CD4-positive, alpha-beta memory T cell (primary cell): Measurements from ENCODE around the gene DIP2A. TPM values are rescaled to one million over a fixed set of nuclear protein-coding genes. Genes with fewer than 3 reads are reported as not detected.

ENCODE experiments used
- CTCF ChIA-PET: fragments of 350-600 bp; sonication (Branson Sonifier 250); formaldehyde crosslinking; loops from one replicate; lab custom pipeline; 2021; ENCODE audit warnings: inconsistent platforms; ENCODE audit not compliant: partially characterized antibody; lab: Charles Lee
- POLR2A ChIA-PET: fragments of 350-600 bp; sonication (Branson Sonifier 250); formaldehyde crosslinking; loops from one replicate; lab custom pipeline; 2021; ENCODE audit not compliant: partially characterized antibody; lab: Charles Lee
- DNase-seq, 5 donors: peaks; one replicate each; pipeline versions ENCODE4 v3.0.0 to v3.0.0-alpha.2; 2020 to 2022; ENCODE audit warnings: mixed read lengths in 1 of 5
- H3K27ac ChIP-seq: one replicate; pipeline ENCODE4 v1.7.0; 2013; ENCODE audit warnings: low read depth, low read length
- H3K27me3 ChIP-seq: 2 replicates; pipeline ENCODE4 v1.7.0; 2013; ENCODE audit warnings: mild to moderate bottlenecking, low read length, moderate library complexity; ENCODE audit not compliant: insufficient read depth
- H3K36me3 ChIP-seq: 2 replicates; pipeline ENCODE4 v1.7.0; 2013; ENCODE audit warnings: mild to moderate bottlenecking, low read length, moderate library complexity; ENCODE audit not compliant: insufficient read depth
- H3K4me1 ChIP-seq: 2 replicates; pipeline ENCODE4 v1.7.0; 2013; ENCODE audit warnings: mild to moderate bottlenecking, low read length, moderate library complexity; ENCODE audit not compliant: insufficient read depth
- H3K4me3 ChIP-seq, 2 donors: one replicate each; pipeline ENCODE4 v1.7.0; 2013; ENCODE audit warnings: low read length in 2 of 2, mild to moderate bottlenecking in 1 of 2
- H3K9me3 ChIP-seq, 2 donors: one replicate each; pipeline ENCODE4 v1.7.0; 2013; ENCODE audit warnings: low read length in 2 of 2, control low read depth in 1 of 2; ENCODE audit not compliant: control insufficient read depth in 1 of 2
- H3K27ac Mint-ChIP-seq, 7 donors: one replicate each; pipeline ENCODE4 v1.8.0; 2020 to 2021; ENCODE audit warnings: mixed read lengths in 7 of 7, mild to moderate bottlenecking in 6 of 7, inconsistent platforms in 3 of 7, moderate library complexity in 3 of 7
- H3K27me3 Mint-ChIP-seq, 2 donors: one replicate each; pipeline ENCODE4 v1.8.0; 2020 to 2021; ENCODE audit warnings: mixed read lengths in 2 of 2
- H3K36me3 Mint-ChIP-seq, 2 donors: one replicate each; pipeline ENCODE4 v1.8.0; 2020 to 2021; ENCODE audit warnings: mixed read lengths in 2 of 2, inconsistent platforms in 1 of 2, mild to moderate bottlenecking in 1 of 2
- H3K4me1 Mint-ChIP-seq, 4 donors: one replicate each; pipeline ENCODE4 v1.8.0; 2020 to 2021; ENCODE audit warnings: mixed read lengths in 4 of 4, mild to moderate bottlenecking in 1 of 4
- H3K4me3 Mint-ChIP-seq, 8 donors: one replicate each; pipeline ENCODE4 v1.8.0; 2020 to 2021; ENCODE audit warnings: mixed read lengths in 8 of 8, mild to moderate bottlenecking in 7 of 8, moderate library complexity in 6 of 8, inconsistent platforms in 3 of 8
- H3K9me3 Mint-ChIP-seq, 8 donors: one replicate each; pipeline ENCODE4 v1.8.0; 2020 to 2021; ENCODE audit warnings: mixed read lengths in 8 of 8, mild to moderate bottlenecking in 5 of 8, inconsistent platforms in 3 of 8, moderate library complexity in 1 of 8
- intact Hi-C: fragments of 100-400 bp; cut with micrococcal nuclease; formaldehyde crosslinking; loops from one replicate; pipeline ENCODE4 v1.15.1; 2023
- polyA plus RNA-seq, 2 donors: library from polyadenylated mRNA; unstranded; fragments of 300-500 nt; fragmentation: Illumina TruSeq; gene quantifications; one replicate each; pipeline ENCODE4 v1.2.3, GENCODE V29; 2021
- total RNA-seq, 2 experiments: library from RNA; stranded (reverse); gene quantifications; one replicate each; pipeline ENCODE4 v1.2.3, GENCODE V29; 2021

DIP2A gene
- total and polyA plus RNA-seq, 4 experiments from 2014 or later, result 14.1 to 95.9 (median 56.2) TPM

DNA sequence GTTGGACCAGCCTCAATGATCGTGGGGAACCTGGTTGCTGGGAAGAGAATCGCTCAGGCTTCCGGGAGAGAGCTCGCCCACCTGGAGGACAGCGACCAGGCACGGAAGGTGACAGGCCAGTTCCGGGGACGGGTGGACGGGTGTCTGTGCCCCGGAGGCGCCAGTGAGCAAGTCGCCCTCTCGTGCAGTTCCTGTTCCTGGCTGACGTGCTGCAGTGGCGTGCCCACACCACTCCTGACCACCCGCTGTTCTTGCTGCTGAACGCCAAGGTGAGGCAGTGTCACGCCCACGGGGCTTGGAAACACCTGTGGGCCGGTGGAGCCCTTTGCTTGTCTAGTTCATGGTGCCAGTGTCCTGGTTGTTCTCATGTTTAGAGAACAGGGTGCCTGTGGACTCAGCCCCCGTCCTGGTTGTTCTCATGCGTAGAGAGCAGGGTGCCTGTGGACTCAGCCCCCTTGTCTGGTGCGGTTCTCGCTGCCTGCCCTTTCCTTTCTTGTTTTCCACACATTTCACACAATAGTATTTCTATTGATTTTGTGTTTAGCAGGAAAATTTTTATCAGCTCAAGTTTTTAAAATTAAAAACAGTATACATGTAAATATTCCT lies 93.0 kb downstream of the DIP2A start:
- H3K36me3 ChIP-seq, result peaks cover 18% of the 10 kb centered on the region
- ChIA-PET POLR2A (interaction anchor here (0.7 to 8.3 kb wide), 21 partner anchors 9 to 326 kb away, joined by 3 to 105 read pairs (median 5); partner anchors contain the start of genes DIP2A, PRMT2 and S100B), CTCF (interaction anchor here (0.7 to 2.4 kb wide), 14 partner anchors 7 to 94 kb away, joined by 3 to 13 read pairs (median 4); partner anchors contain the start of gene PRMT2)
- H3K4me1 Mint-ChIP-seq, result peaks cover 44 to 82% (median 53%) of the 10 kb centered on the region in 4 donors
- peak overlapping the region; percentile 54 to 87 (median 74) for H3K4me3 Mint-ChIP-seq
- no peaks in the 10 kb centered on the region for H3K9me3 ChIP-seq
- peak overlapping the region; percentile 91 to 99 (median 98) for H3K27ac Mint-ChIP-seq
- H3K9me3 Mint-ChIP-seq, result no peaks in the 10 kb centered on the region
- peaks cover 39 to 45% of the 10 kb centered on the region in 2 donors for H3K36me3 Mint-ChIP-seq
- peak overlapping the region in 1 of 2 donors; percentile 27 for H3K4me3 ChIP-seq
- no peaks in the 10 kb centered on the region for H3K27me3 ChIP-seq
- no peaks in the 10 kb centered on the region for H3K27me3 Mint-ChIP-seq
- peak in 4 of 5 donors; percentile 20 to 47 (median 28) for DNase-seq
- intact Hi-C loops, result no loop called here
- peak overlapping the region; percentile 58 for H3K27ac ChIP-seq
- H3K4me1 ChIP-seq, result peaks cover 60% of the 10 kb centered on the region

GRCh38 chr21:46552274-46552673 lies 93.6 kb downstream of the DIP2A start:
- peaks cover 44 to 87% (median 53%) of the 10 kb centered on the region in 4 donors for H3K4me1 Mint-ChIP-seq
- H3K9me3 Mint-ChIP-seq, result no peaks in the 10 kb centered on the region
- H3K27ac Mint-ChIP-seq, result peak overlapping the region; percentile 91 to 99 (median 98)
- CTCF ChIA-PET, result interaction anchor here (1.2 to 2.4 kb wide), 8 partner anchors 11 to 95 kb away, joined by 3 to 13 read pairs (median 5); partner anchors contain the start of gene PRMT2
- intact Hi-C loops, result no loop called here
- no peaks in the 10 kb centered on the region for H3K27me3 Mint-ChIP-seq
- DNase-seq, result peak in 4 of 5 donors; percentile 43 to 51 (median 48)
- peak overlapping the region; percentile 58 to 87 (median 71) for H3K4me3 Mint-ChIP-seq
- peaks cover 18% of the 10 kb centered on the region for H3K36me3 ChIP-seq
- peaks cover 60% of the 10 kb centered on the region for H3K4me1 ChIP-seq
- H3K4me3 ChIP-seq, result peak overlapping the region; percentile 6 to 12
- POLR2A ChIA-PET, result interaction anchor here (0.7 to 8.3 kb wide), 17 partner anchors 8 to 327 kb away, joined by 3 to 105 read pairs (median 5); partner anchors contain the start of genes DIP2A, PRMT2 and S100B
- peaks cover 40 to 45% of the 10 kb centered on the region in 2 donors for H3K36me3 Mint-ChIP-seq
- no peaks in the 10 kb centered on the region for H3K9me3 ChIP-seq
- no peaks in the 10 kb centered on the region for H3K27me3 ChIP-seq
- peak overlapping the region; percentile 58 for H3K27ac ChIP-seq

DNA sequence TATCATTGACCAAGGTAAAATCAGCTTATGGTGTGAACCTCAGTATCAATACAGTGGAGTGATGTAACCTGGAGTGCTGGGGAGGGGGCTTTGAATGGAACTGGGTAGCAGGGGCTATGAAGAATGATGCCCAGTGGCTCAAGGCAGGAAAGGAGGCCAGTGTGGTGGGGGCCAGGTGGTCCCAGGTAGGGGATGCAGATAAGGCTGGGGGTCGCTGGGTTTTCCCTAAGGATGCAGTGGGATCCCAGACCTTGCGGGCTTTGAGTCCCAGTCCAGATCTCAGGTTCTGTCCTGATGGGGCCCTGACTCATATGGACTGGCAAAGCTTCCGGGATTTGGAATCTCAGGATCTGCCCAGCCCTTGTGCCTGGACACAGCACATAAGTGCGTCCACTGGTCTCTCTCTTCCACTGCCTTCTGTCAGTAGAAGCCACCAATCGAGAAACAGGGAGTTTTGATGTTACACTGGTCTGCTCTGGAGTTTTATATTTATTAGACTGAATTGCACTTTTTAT lies 94.2 kb downstream of the DIP2A start:
- Mint-ChIP-seq H3K4me3 (peak overlapping the region in 7 of 8 donors; percentile 58 to 87 (median 69)), H3K4me1 (peaks cover 42 to 91% (median 52%) of the 10 kb centered on the region in 4 donors), H3K27ac (peak overlapping the region; percentile 91 to 99 (median 98)), H3K27me3 (no peaks in the 10 kb centered on the region), H3K36me3 (peaks cover 37 to 41% of the 10 kb centered on the region in 2 donors), H3K9me3 (no peaks in the 10 kb centered on the region)
- H3K4me3 ChIP-seq, result peak overlapping the region; percentile 6 to 12
- no peak for DNase-seq
- no peaks in the 10 kb centered on the region for H3K27me3 ChIP-seq
- no peaks in the 10 kb centered on the region for H3K9me3 ChIP-seq
- POLR2A ChIA-PET, result interaction anchor here (0.7 to 8.3 kb wide), 14 partner anchors 8 to 328 kb away, joined by 3 to 105 read pairs (median 5); partner anchors contain the start of genes DIP2A, PRMT2 and S100B
- H3K4me1 ChIP-seq, result peaks cover 66% of the 10 kb centered on the region
- H3K27ac ChIP-seq, result peak overlapping the region; percentile 58
- CTCF ChIA-PET, result interaction anchor here (1.2 to 2.4 kb wide), 8 partner anchors 12 to 96 kb away, joined by 3 to 13 read pairs (median 5); partner anchors contain the start of gene PRMT2
- H3K36me3 ChIP-seq, result peaks cover 20% of the 10 kb centered on the region
- intact Hi-C loops, result no loop called here

DNA sequence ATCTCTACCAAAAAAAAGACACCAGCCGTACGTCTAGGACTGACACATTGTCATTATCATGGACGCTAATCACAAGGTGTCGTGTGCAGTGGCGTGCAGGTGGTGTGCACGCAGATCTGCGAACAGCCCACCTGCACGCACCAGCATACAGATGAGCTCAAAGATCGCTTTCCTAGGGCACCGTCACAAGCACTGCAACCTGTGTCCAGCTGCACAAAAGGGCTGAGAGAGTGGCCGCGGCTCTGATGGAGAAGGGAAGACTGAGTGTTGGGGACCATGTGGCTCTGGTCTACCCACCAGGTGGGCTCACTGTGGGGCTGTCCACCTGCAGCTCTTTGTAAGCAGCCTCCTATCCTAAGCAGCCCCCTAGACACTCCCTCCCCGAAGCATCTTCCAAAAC lies 95.3 kb downstream of the DIP2A start:
- Mint-ChIP-seq H3K4me1 (peaks cover 35 to 91% (median 47%) of the 10 kb centered on the region in 4 donors), H3K4me3 (peak overlapping the region in 2 of 8 donors; percentile 17 to 43), H3K27me3 (no peaks in the 10 kb centered on the region), H3K27ac (peak overlapping the region; percentile 57 to 99 (median 91)), H3K36me3 (peaks cover 34 to 35% of the 10 kb centered on the region in 2 donors), H3K9me3 (no peaks in the 10 kb centered on the region)
- intact Hi-C loops, result no loop called here
- H3K27me3 ChIP-seq, result no peaks in the 10 kb centered on the region
- H3K9me3 ChIP-seq, result no peaks in the 10 kb centered on the region
- peaks cover 67% of the 10 kb centered on the region for H3K4me1 ChIP-seq
- DNase-seq, result no peak
- ChIA-PET POLR2A (interaction anchor here (0.6 to 8.3 kb wide), 2 partner anchors 81 to 100 kb away, joined by 3 to 105 read pairs; partner anchors contain the start of gene PRMT2), CTCF (no interaction called here)
- peaks cover 20% of the 10 kb centered on the region for H3K36me3 ChIP-seq
- no peak overlapping the region for H3K27ac ChIP-seq
- H3K4me3 ChIP-seq, result no peak overlapping the region

- no peaks in the 10 kb centered on the region for H3K27me3 Mint-ChIP-seq
- Histone ChIP-seq H3K27me3 (no peaks in the 10 kb centered on the region), H3K9me3 (no peaks in the 10 kb centered on the region), H3K36me3 (peaks cover 20% of the 10 kb centered on the region), H3K4me1 (peaks cover 68% of the 10 kb centered on the region), H3K4me3 (no peak overlapping the region), H3K27ac (no peak overlapping the region)
- H3K4me3 Mint-ChIP-seq, result no peak overlapping the region
- no peaks in the 10 kb centered on the region for H3K9me3 Mint-ChIP-seq
- CTCF ChIA-PET, result no interaction called here
- H3K4me1 Mint-ChIP-seq, result peaks cover 38 to 91% (median 50%) of the 10 kb centered on the region in 4 donors
- H3K27ac Mint-ChIP-seq, result peak overlapping the region in 6 of 7 donors; percentile 57 to 99 (median 94)
- intact Hi-C loops, result no loop called here
- no peak for DNase-seq
- POLR2A ChIA-PET, result interaction anchor here (0.6 to 8.3 kb wide), 2 partner anchors 81 to 99 kb away, joined by 3 to 105 read pairs; partner anchors contain the start of gene PRMT2
- peaks cover 37 to 41% of the 10 kb centered on the region in 2 donors for H3K36me3 Mint-ChIP-seq
These were observed 95.9 kb downstream of the DIP2A start for GRCh38 chr21:46554431-46555224.

GRCh38 chr21:46555225-46555617 lies 96.5 kb downstream of the DIP2A start:
- Histone ChIP-seq H3K4me1 (peaks cover 68% of the 10 kb centered on the region), H3K9me3 (no peaks in the 10 kb centered on the region), H3K27ac (no peak overlapping the region), H3K36me3 (peaks cover 20% of the 10 kb centered on the region), H3K4me3 (no peak overlapping the region), H3K27me3 (no peaks in the 10 kb centered on the region)
- Mint-ChIP-seq H3K27ac (peak overlapping the region in 5 of 7 donors; percentile 6 to 74 (median 51)), H3K36me3 (peaks cover 39 to 45% of the 10 kb centered on the region in 2 donors), H3K27me3 (no peaks in the 10 kb centered on the region), H3K4me3 (no peak overlapping the region), H3K4me1 (peaks cover 41 to 91% (median 52%) of the 10 kb centered on the region in 4 donors), H3K9me3 (no peaks in the 10 kb centered on the region)
- POLR2A ChIA-PET, result interaction anchor here (8.3 kb wide), 1 partner anchor 80 kb away, joined by 105 read pairs; the partner anchor contains the start of gene PRMT2
- intact Hi-C loops, result no loop called here
- CTCF ChIA-PET, result no interaction called here
- DNase-seq, result no peak
